GM19455 (cell line): ENCODE data around the gene NOTCH2NLA.
"Not testable (repeated sequence)": the region's sequence is repeated elsewhere in the genome, so short reads cannot be mapped to it uniquely, and the experiment has no call there.

Experiments
- ATAC-seq: cut with Tn5 transposase; IDR thresholded peaks from one replicate; pipeline ENCODE4 v1.9.1; 2021; ENCODE audit not compliant: unreplicated experiment

NOTCH2NLA gene

GRCh38 chr1:146228710-146229477 is at the start of gene NOTCH2NLA:
Gene NOTCH2NLA, minus strand, starts transcription at chr1:146229021. Its CDS starts 39,684 bp downstream, at chr1:146189337.
- not testable (repeated sequence) for ATAC-seq

GRCh38 chr1:146278346-146278745 is 49.5 kb upstream of the NOTCH2NLA start:
- ATAC-seq: peak; percentile 62

GRCh38 chr1:146277087-146277486 is 48.3 kb upstream of the NOTCH2NLA start:
- ATAC-seq: not testable (repeated sequence)

- not testable (repeated sequence) for ATAC-seq
Observed at GRCh38 chr1:146274083-146274482, 45.3 kb upstream of the NOTCH2NLA start.

- not testable (repeated sequence) for ATAC-seq
Observed at GRCh38 chr1:146273194-146273593, 44.4 kb upstream of the NOTCH2NLA start.

GRCh38 chr1:146272734-146273133 is 43.9 kb upstream of the NOTCH2NLA start:
- not testable (repeated sequence) for ATAC-seq

- not testable (repeated sequence) for ATAC-seq
Observed at GRCh38 chr1:146271977-146272376, 43.2 kb upstream of the NOTCH2NLA start.

GRCh38 chr1:146270129-146270528 is 41.3 kb upstream of the NOTCH2NLA start:
- not testable (repeated sequence) for ATAC-seq

- not testable (repeated sequence) for ATAC-seq
Observed at GRCh38 chr1:146266179-146266748, 37.4 kb upstream of the NOTCH2NLA start.

GRCh38 chr1:146264761-146265160 is 35.9 kb upstream of the NOTCH2NLA start:
- not testable (repeated sequence) for ATAC-seq

- ATAC-seq: not testable (repeated sequence)
Observed at GRCh38 chr1:146260006-146260730, 31.3 kb upstream of the NOTCH2NLA start.

- not testable (repeated sequence) for ATAC-seq
Observed at GRCh38 chr1:146257992-146258552, 29.3 kb upstream of the NOTCH2NLA start.

GRCh38 chr1:146254569-146255197 is 25.9 kb upstream of the NOTCH2NLA start:
- not testable (repeated sequence) for ATAC-seq

GRCh38 chr1:146253249-146253855 is 24.5 kb upstream of the NOTCH2NLA start:
- not testable (repeated sequence) for ATAC-seq

GRCh38 chr1:146251523-146251922 is 22.7 kb upstream of the NOTCH2NLA start:
- ATAC-seq: not testable (repeated sequence)

GRCh38 chr1:146248643-146249042 is 19.8 kb upstream of the NOTCH2NLA start:
- not testable (repeated sequence) for ATAC-seq

GRCh38 chr1:146236626-146237025 is 7.8 kb upstream of the NOTCH2NLA start:
- not testable (repeated sequence) for ATAC-seq

GRCh38 chr1:146236026-146236601 is 7.3 kb upstream of the NOTCH2NLA start:
- not testable (repeated sequence) for ATAC-seq

- ATAC-seq: not testable (repeated sequence)
Observed at GRCh38 chr1:146228144-146228682, 608 bp downstream of the NOTCH2NLA start.

- not testable (repeated sequence) for ATAC-seq
Observed at GRCh38 chr1:146174531-146174930, 54.3 kb downstream of the NOTCH2NLA start.
